Loucy (cell line): ENCODE data around the gene LRR1.

Source experiments
- H2AFZ ChIP-seq: fragments of 200-600 bp; sonication (generic); 2 replicates; pipeline ENCODE4 v1.6.0; 2016; ENCODE audit warnings: antibody characterized with exemption, mild to moderate bottlenecking, low read length, moderate library complexity
- H3F3A ChIP-seq: fragments of 200-600 bp; 2 replicates; pipeline ENCODE4 v1.6.0; 2016; ENCODE audit warnings: antibody characterized with exemption, low read depth, mild to moderate bottlenecking
- H3K27me3 ChIP-seq: fragments of 200-600 bp; sonication (generic); 2 replicates; pipeline ENCODE4 v1.6.1; 2014; ENCODE audit warnings: low read length, mild to moderate bottlenecking; ENCODE audit not compliant: insufficient read depth, poor library complexity, severe bottlenecking
- H3K36me3 ChIP-seq: fragments of 200-600 bp; sonication (generic); 2 replicates; pipeline ENCODE4 v1.6.1; 2016; ENCODE audit warnings: low read length; ENCODE audit not compliant: insufficient read depth
- H3K4me1 ChIP-seq: fragments of 200-600 bp; sonication (generic); 2 replicates; pipeline ENCODE4 v1.5.1; 2014; ENCODE audit warnings: low read length, mild to moderate bottlenecking; ENCODE audit not compliant: insufficient read depth, poor library complexity, severe bottlenecking
- H3K4me2 ChIP-seq: fragments of 200-600 bp; sonication (generic); 2 replicates; pipeline ENCODE4 v1.6.0; 2014; ENCODE audit warnings: antibody characterized with exemption, low read length, low read depth, mild to moderate bottlenecking; ENCODE audit not compliant: poor library complexity, severe bottlenecking
- H3K4me3 ChIP-seq: fragments of 200-600 bp; sonication (generic); 2 replicates; pipeline ENCODE4 v1.5.1; 2014; ENCODE audit warnings: low read length, mild to moderate bottlenecking, mixed read lengths; ENCODE audit not compliant: poor library complexity, severe bottlenecking
- H3K79me2 ChIP-seq: fragments of 200-600 bp; sonication (generic); 2 replicates; pipeline ENCODE4 v1.6.1; 2014; ENCODE audit warnings: low read length; ENCODE audit not compliant: insufficient read depth
- H3K9ac ChIP-seq: fragments of 200-600 bp; sonication (generic); 2 replicates; pipeline ENCODE4 v1.6.0; 2014; ENCODE audit warnings: mild to moderate bottlenecking, low read depth, low read length, moderate library complexity; ENCODE audit not compliant: poor library complexity, severe bottlenecking
- H3K9me2 ChIP-seq: fragments of 200-600 bp; sonication (generic); replicated peaks from 2 replicates; pipeline ENCODE4 v1.6.1; 2016; ENCODE audit warnings: low read depth, low read length, mixed read lengths
- H3K9me3 ChIP-seq: fragments of 200-600 bp; sonication (generic); 2 replicates; pipeline ENCODE4 v1.6.1; 2014; ENCODE audit warnings: mild to moderate bottlenecking, antibody characterized with exemption, low read length, low read depth; ENCODE audit not compliant: insufficient read depth
- H4K20me1 ChIP-seq: fragments of 200-600 bp; sonication (generic); 2 replicates; pipeline ENCODE4 v1.6.0; 2014; ENCODE audit warnings: antibody characterized with exemption, low read length, mild to moderate bottlenecking; ENCODE audit not compliant: insufficient read depth, poor library complexity, severe bottlenecking
- CTCF ChIP-seq: fragments of 200-600 bp; sonication (generic); conservative IDR thresholded peaks from 2 replicates; pipeline ENCODE4 v1.5.1; 2014; ENCODE audit warnings: mild to moderate bottlenecking, antibody characterized with exemption, low read length
- EZH2phosphoT487 ChIP-seq: fragments of 200-600 bp; IDR thresholded peaks from 2 replicates; pipeline ENCODE4 v1.6.1; 2018; ENCODE audit warnings: antibody characterized with exemption, mild to moderate bottlenecking, moderate library complexity, borderline replicate concordance

Gene LRR1, protein sequence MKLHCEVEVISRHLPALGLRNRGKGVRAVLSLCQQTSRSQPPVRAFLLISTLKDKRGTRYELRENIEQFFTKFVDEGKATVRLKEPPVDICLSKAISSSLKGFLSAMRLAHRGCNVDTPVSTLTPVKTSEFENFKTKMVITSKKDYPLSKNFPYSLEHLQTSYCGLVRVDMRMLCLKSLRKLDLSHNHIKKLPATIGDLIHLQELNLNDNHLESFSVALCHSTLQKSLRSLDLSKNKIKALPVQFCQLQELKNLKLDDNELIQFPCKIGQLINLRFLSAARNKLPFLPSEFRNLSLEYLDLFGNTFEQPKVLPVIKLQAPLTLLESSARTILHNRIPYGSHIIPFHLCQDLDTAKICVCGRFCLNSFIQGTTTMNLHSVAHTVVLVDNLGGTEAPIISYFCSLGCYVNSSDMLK

GRCh38 chr14:49598485-49599300 lies at the start of gene LRR1:
Gene LRR1, plus strand, starts transcription at chr14:49598940. Its CDS starts 81 bp downstream, at chr14:49599021.
- H3K9me3 ChIP-seq: no peaks in the 10 kb centered on the region
- H3K4me1 ChIP-seq: peaks cover 51% of the 10 kb centered on the region
- H2AFZ ChIP-seq: peak within 1 kb of the TSS; percentile 79
- H3K4me2 ChIP-seq: peak within 1 kb of the TSS; percentile 80
- peaks cover 72% of the 10 kb centered on the region for H3K79me2 ChIP-seq
- no peak for TF ChIP-seq CTCF
- TF ChIP-seq EZH2phosphoT487: no peak
- 0 out of 2 replicates have a peak, but pooled peaks cover 7% of the 10 kb centered on the region for H3F3A ChIP-seq
- H3K9me2 ChIP-seq: no peaks in the 10 kb centered on the region
- peak within 1 kb of the TSS; percentile 97 for H3K9ac ChIP-seq
- peaks cover 19% of the 10 kb centered on the region for H4K20me1 ChIP-seq
- no peaks in the 10 kb centered on the region for H3K27me3 ChIP-seq
- H3K4me3 ChIP-seq: peak within 1 kb of the TSS; percentile 100
- H3K36me3 ChIP-seq: peaks cover 6% of the 10 kb centered on the region; the same call in 1 of the 2 replicates

GRCh38 chr14:49549446-49549845 lies 49.3 kb upstream of the LRR1 start:
- H3K79me2 ChIP-seq: no peaks in the 10 kb centered on the region
- H4K20me1 ChIP-seq: no peaks in the 10 kb centered on the region
- no peak overlapping the region for H3K4me2 ChIP-seq
- H3K9me2 ChIP-seq: no peaks in the 10 kb centered on the region
- no peak overlapping the region for H3K4me3 ChIP-seq
- H3K9ac ChIP-seq: no peak overlapping the region
- no peaks in the 10 kb centered on the region for H3K4me1 ChIP-seq
- TF ChIP-seq EZH2phosphoT487 (no peak), CTCF (no peak)
- H2AFZ ChIP-seq: no peak overlapping the region
- H3K9me3 ChIP-seq: no peaks in the 10 kb centered on the region
- no peaks in the 10 kb centered on the region for H3F3A ChIP-seq
- no peaks in the 10 kb centered on the region for H3K36me3 ChIP-seq
- H3K27me3 ChIP-seq: no peaks in the 10 kb centered on the region

DNA sequence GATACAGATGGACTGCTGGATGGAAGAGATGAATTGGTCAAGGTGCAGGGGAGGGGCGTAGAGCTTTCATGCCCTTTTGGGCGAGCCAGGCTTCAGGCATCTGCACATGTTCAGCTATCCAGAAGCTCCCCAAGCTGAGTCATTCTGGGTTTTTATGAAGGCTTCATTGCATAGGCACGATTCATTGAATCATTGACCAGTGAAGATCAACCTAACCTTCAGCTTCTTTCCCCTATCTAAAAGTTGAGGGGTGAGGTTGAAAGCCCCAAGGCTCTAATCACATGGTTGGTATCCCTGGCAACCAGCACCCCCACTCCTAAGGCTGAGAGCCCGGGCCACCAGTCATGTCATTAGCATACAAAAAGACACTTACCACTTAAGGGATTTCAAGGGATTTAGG lies 48.9 kb upstream of the LRR1 start:
- no peak overlapping the region for H3K4me2 ChIP-seq
- H2AFZ ChIP-seq: no peak overlapping the region
- TF ChIP-seq EZH2phosphoT487 (no peak), CTCF (no peak)

More for the DNA sequence above, 48.9 kb upstream of the LRR1 start:
- no peaks in the 10 kb centered on the region for H3K36me3 ChIP-seq
- H3K9me2 ChIP-seq: no peaks in the 10 kb centered on the region
- no peaks in the 10 kb centered on the region for H3F3A ChIP-seq
- H3K9ac ChIP-seq: no peak overlapping the region
- no peaks in the 10 kb centered on the region for H3K79me2 ChIP-seq
- no peaks in the 10 kb centered on the region for H3K9me3 ChIP-seq
- no peak overlapping the region for H3K4me3 ChIP-seq
- H4K20me1 ChIP-seq: no peaks in the 10 kb centered on the region
- H3K27me3 ChIP-seq: no peaks in the 10 kb centered on the region
- H3K4me1 ChIP-seq: no peaks in the 10 kb centered on the region
